H9 (cell line): ENCODE measurements around the gene STYXL1. TPM values are rescaled to one million over a fixed set of nuclear protein-coding genes. Genes with fewer than 3 reads are reported as not detected.

Experiments
- DNase-seq: peaks from one replicate; pipeline ENCODE4 v3.0.0-alpha.2; 2017
- H2AFZ ChIP-seq: one replicate; pipeline ENCODE4 v1.6.1; 2013; ENCODE audit warnings: mild to moderate bottlenecking, low read length, control low read depth, moderate library complexity
- H2AK5ac ChIP-seq: 2 replicates; pipeline ENCODE4 v1.6.1; 2013; ENCODE audit warnings: low read length, control low read depth, mixed read lengths; ENCODE audit not compliant: insufficient read length
- H2BK120ac ChIP-seq: one replicate; pipeline ENCODE4 v1.6.1; 2013; ENCODE audit warnings: low read depth, mild to moderate bottlenecking, low read length, control low read depth, inconsistent platforms; ENCODE audit not compliant: poor library complexity, severe bottlenecking
- H2BK12ac ChIP-seq: 2 replicates; pipeline ENCODE4 v1.6.1; 2013; ENCODE audit warnings: low read length, control low read depth, mixed read lengths, low read depth; ENCODE audit not compliant: insufficient read length
- H2BK15ac ChIP-seq: 2 replicates; pipeline ENCODE4 v1.6.1; 2013; ENCODE audit warnings: low read depth, low read length, control low read depth
- H2BK20ac ChIP-seq: one replicate; pipeline ENCODE4 v1.6.1; 2013; ENCODE audit warnings: low read depth, mild to moderate bottlenecking, low read length, control low read depth, inconsistent platforms; ENCODE audit not compliant: poor library complexity, severe bottlenecking
- H2BK5ac ChIP-seq: 2 replicates; pipeline ENCODE4 v1.6.1; 2013; ENCODE audit warnings: low read length, control low read depth, mixed read lengths; ENCODE audit not compliant: insufficient read length
- H3K14ac ChIP-seq: 2 replicates; pipeline ENCODE4 v1.6.1; 2013; ENCODE audit warnings: low read length, control low read depth; ENCODE audit not compliant: insufficient read depth
- H3K18ac ChIP-seq: 2 replicates; pipeline ENCODE4 v1.6.1; 2013; ENCODE audit warnings: low read depth, mild to moderate bottlenecking, mixed read lengths, low read length, control low read depth; ENCODE audit not compliant: insufficient read length
- H3K23ac ChIP-seq: 2 replicates; pipeline ENCODE4 v1.6.1; 2013; ENCODE audit warnings: low read length, control low read depth, mixed read lengths, low read depth; ENCODE audit not compliant: insufficient read length
- H3K23me2 ChIP-seq: 2 replicates; pipeline ENCODE4 v1.6.1; 2013; ENCODE audit warnings: low read depth, mild to moderate bottlenecking, mixed read lengths, low read length, control low read depth; ENCODE audit not compliant: insufficient read length, poor library complexity, severe bottlenecking
- H3K27ac ChIP-seq: 2 replicates; pipeline ENCODE4 v1.5.1; 2013; ENCODE audit warnings: low read length, control low read depth, mixed read lengths, low read depth; ENCODE audit not compliant: insufficient read length
- H3K27me3 ChIP-seq: 2 replicates; pipeline ENCODE4 v1.6.1; 2013; ENCODE audit warnings: low read length, control low read depth, inconsistent platforms; ENCODE audit not compliant: insufficient read depth
- H3K4ac ChIP-seq: 2 replicates; pipeline ENCODE4 v1.6.1; 2013; ENCODE audit warnings: low read depth, mild to moderate bottlenecking, control low read depth, inconsistent platforms, low read length, moderate library complexity
- H3K4me1 ChIP-seq: 2 replicates; pipeline ENCODE4 v1.6.1; 2013; ENCODE audit warnings: low read length, control low read depth, inconsistent platforms; ENCODE audit not compliant: insufficient read depth
- H3K4me2 ChIP-seq: 2 replicates; pipeline ENCODE4 v1.6.1; 2013; ENCODE audit warnings: low read length, control low read depth, mixed read lengths; ENCODE audit not compliant: insufficient read length, insufficient read depth
- H3K56ac ChIP-seq: 2 replicates; pipeline ENCODE4 v1.6.1; 2013; ENCODE audit warnings: low read depth, mild to moderate bottlenecking, mixed read lengths, low read length, control low read depth; ENCODE audit not compliant: insufficient read length
- H3K79me1 ChIP-seq: 2 replicates; pipeline ENCODE4 v1.6.1; 2013; ENCODE audit warnings: low read depth, mild to moderate bottlenecking, moderate library complexity, low read length, control low read depth, inconsistent platforms; ENCODE audit not compliant: insufficient read depth, poor library complexity, severe bottlenecking
- H3K79me2 ChIP-seq: 2 replicates; pipeline ENCODE4 v1.6.1; 2013; ENCODE audit warnings: low read length, control low read depth, inconsistent platforms; ENCODE audit not compliant: insufficient read depth
- H3K9ac ChIP-seq: 2 replicates; pipeline ENCODE4 v1.6.1; 2013; ENCODE audit warnings: low read length, control low read depth, mixed read lengths; ENCODE audit not compliant: insufficient read length; ENCODE audit errors: extremely low read depth
- H3K9me3 ChIP-seq: one replicate; pipeline ENCODE4 v1.6.1; 2013; ENCODE audit warnings: low read depth, low read length, inconsistent platforms; ENCODE audit not compliant: control insufficient read depth
- H3T11ph ChIP-seq: one replicate; pipeline ENCODE4 v1.6.1; 2013; ENCODE audit warnings: mild to moderate bottlenecking, low read length, control low read depth, inconsistent platforms
- H4K20me1 ChIP-seq: one replicate; pipeline ENCODE4 v1.6.1; 2013; ENCODE audit not compliant: control insufficient read depth, insufficient read length, insufficient read depth
- H4K5ac ChIP-seq: 2 replicates; pipeline ENCODE4 v1.6.1; 2013; ENCODE audit warnings: low read depth, mild to moderate bottlenecking, mixed read lengths, low read length, control low read depth; ENCODE audit not compliant: insufficient read length
- H4K8ac ChIP-seq: replicated peaks from 2 replicates; pipeline ENCODE4 v1.6.1; 2013; ENCODE audit warnings: low read length, control low read depth, mixed read lengths, low read depth; ENCODE audit not compliant: insufficient read length
- H4K91ac ChIP-seq: 2 replicates; pipeline ENCODE4 v1.6.1; 2013; ENCODE audit warnings: low read depth, mild to moderate bottlenecking, moderate library complexity, mixed read lengths, low read length, control low read depth; ENCODE audit not compliant: insufficient read length
- H3K27ac Mint-ChIP-seq, 3 experiments: 2 replicates in 2 of 3; 3 replicates in 1 of 3; pipeline ENCODE4 v1.8.0; 2020 to 2021; ENCODE audit warnings: mixed read lengths in 3 of 3, mild to moderate bottlenecking in 1 of 3, moderate library complexity in 1 of 3
- H3K27me3 Mint-ChIP-seq: 2 replicates; pipeline ENCODE4 v1.8.0; 2021; ENCODE audit warnings: low read depth, mild to moderate bottlenecking, moderate library complexity, mixed read lengths
- H3K36me3 Mint-ChIP-seq, 3 experiments: 2 replicates in 2 of 3; 3 replicates in 1 of 3; pipeline ENCODE4 v1.8.0; 2020 to 2021; ENCODE audit warnings: low read depth in 3 of 3, mixed read lengths in 3 of 3; ENCODE audit not compliant: insufficient read depth in 1 of 3
- H3K4me1 Mint-ChIP-seq, 2 experiments: 2 replicates each; pipeline ENCODE4 v1.8.0; 2020; ENCODE audit warnings: mixed read lengths in 2 of 2
- H3K4me3 Mint-ChIP-seq, 2 experiments: 2 replicates in 1 of 2; 3 replicates in 1 of 2; pipeline ENCODE4 v1.8.0; 2020 to 2021; ENCODE audit warnings: mild to moderate bottlenecking in 2 of 2, mixed read lengths in 2 of 2, moderate library complexity in 1 of 2
- H3K9me3 Mint-ChIP-seq, 2 experiments: 2 replicates in 1 of 2; 3 replicates in 1 of 2; pipeline ENCODE4 v1.8.0; 2020; ENCODE audit warnings: mild to moderate bottlenecking in 2 of 2, mixed read lengths in 2 of 2, moderate library complexity in 1 of 2
- WGBS: extraction: QIAGEN DNeasy Blood & Tissue Kit; methylation state at CpG from one replicate; pipeline ENCODE4 v1.1.7; 2013; ENCODE audit warnings: missing lambda C conversion rate, low lambda C conversion rate, mixed read lengths; ENCODE audit not compliant: insufficient read length; ENCODE audit errors: extremely low coverage; 5-methylcytosine and 5-hydroxymethylcytosine counted together
- total RNA-seq: library from RNA; stranded (reverse); gene quantifications from 2 replicates; pipeline ENCODE4 v1.2.1, GENCODE V29; 2021
- TF ChIP-seq, protein P1 (sequence below): fragments of 200-600 bp; sonication (generic); conservative IDR thresholded peaks from 3 replicates; pipeline ENCODE4 v1.8.0; 2021; ENCODE audit warnings: antibody characterized with exemption, mild to moderate bottlenecking

STYXL1 gene
- total RNA-seq, 1 experiment from 2014 or later = 38.7 TPM

DNA sequence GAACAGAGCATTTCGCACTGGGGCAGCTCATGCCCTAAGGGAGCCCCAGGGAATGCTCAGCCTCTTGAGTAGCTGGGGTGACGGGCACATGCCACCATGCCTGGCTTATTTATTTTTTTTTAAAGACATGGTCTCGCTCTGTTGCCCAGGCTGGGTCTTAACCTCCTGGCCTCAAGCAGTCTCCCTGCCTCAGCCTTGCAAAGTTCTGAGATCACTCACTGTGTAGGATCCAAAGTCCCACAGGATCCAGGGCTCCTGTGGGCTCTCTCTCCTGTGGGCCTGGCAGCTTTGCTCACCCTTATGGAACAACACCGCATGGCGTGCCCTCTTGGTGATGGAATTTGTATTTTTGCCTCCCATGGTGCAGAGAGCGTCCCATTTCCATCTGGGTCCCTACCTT, 87.4 kb downstream of the STYXL1 start:
- H3K4me1 ChIP-seq = no peaks in the 10 kb centered on the region
- H3K27me3 Mint-ChIP-seq = no peaks in the 10 kb centered on the region
- H4K5ac ChIP-seq = no peak overlapping the region
- no peak overlapping the region for H2BK12ac ChIP-seq
- peaks cover 18 to 53% (median 45%) of the 10 kb centered on the region in 3 experiments; a peak in 6 of 7 replicates for H3K36me3 Mint-ChIP-seq
- no peak overlapping the region for H3K14ac ChIP-seq
- H3K9ac ChIP-seq = no peak overlapping the region
- H3K9me3 ChIP-seq = no peaks in the 10 kb centered on the region
- peaks cover 13 to 16% of the 10 kb centered on the region in 2 experiments for H3K4me1 Mint-ChIP-seq
- no peak overlapping the region for H2BK15ac ChIP-seq
- no peak for DNase-seq
- H3K56ac ChIP-seq = no peak overlapping the region
- TF ChIP-seq, protein P1, sequence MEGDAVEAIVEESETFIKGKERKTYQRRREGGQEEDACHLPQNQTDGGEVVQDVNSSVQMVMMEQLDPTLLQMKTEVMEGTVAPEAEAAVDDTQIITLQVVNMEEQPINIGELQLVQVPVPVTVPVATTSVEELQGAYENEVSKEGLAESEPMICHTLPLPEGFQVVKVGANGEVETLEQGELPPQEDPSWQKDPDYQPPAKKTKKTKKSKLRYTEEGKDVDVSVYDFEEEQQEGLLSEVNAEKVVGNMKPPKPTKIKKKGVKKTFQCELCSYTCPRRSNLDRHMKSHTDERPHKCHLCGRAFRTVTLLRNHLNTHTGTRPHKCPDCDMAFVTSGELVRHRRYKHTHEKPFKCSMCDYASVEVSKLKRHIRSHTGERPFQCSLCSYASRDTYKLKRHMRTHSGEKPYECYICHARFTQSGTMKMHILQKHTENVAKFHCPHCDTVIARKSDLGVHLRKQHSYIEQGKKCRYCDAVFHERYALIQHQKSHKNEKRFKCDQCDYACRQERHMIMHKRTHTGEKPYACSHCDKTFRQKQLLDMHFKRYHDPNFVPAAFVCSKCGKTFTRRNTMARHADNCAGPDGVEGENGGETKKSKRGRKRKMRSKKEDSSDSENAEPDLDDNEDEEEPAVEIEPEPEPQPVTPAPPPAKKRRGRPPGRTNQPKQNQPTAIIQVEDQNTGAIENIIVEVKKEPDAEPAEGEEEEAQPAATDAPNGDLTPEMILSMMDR = no peak
- H3K79me2 ChIP-seq = no peaks in the 10 kb centered on the region
- H3K27ac Mint-ChIP-seq = no peak overlapping the region
- H4K8ac ChIP-seq = no peak overlapping the region
- no peaks in the 10 kb centered on the region for H3K9me3 Mint-ChIP-seq
- no peaks in the 10 kb centered on the region for H3K27me3 ChIP-seq
- H2AFZ ChIP-seq = no peak overlapping the region
- no peak overlapping the region for H2BK120ac ChIP-seq
- H2BK20ac ChIP-seq = no peak overlapping the region
- no peaks in the 10 kb centered on the region for H3K23me2 ChIP-seq
- no peak overlapping the region for H3K4me2 ChIP-seq
- H2BK5ac ChIP-seq = no peak overlapping the region
- no CpG with 5 or more reads among the region's 6 CpGs for WGBS
- H3K27ac ChIP-seq = no peak overlapping the region
- no peaks in the 10 kb centered on the region for H3K79me1 ChIP-seq
- no peak overlapping the region for H4K91ac ChIP-seq
- H3K4ac ChIP-seq = no peak overlapping the region
- no peak overlapping the region for H2AK5ac ChIP-seq
- H3K23ac ChIP-seq = no peak overlapping the region
- H3K18ac ChIP-seq = no peak overlapping the region
- H3K4me3 Mint-ChIP-seq = no peak overlapping the region
- H4K20me1 ChIP-seq = no peaks in the 10 kb centered on the region
- H3T11ph ChIP-seq = no peak overlapping the region
